ENCODE data around the gene PLXNB2.

DNA sequence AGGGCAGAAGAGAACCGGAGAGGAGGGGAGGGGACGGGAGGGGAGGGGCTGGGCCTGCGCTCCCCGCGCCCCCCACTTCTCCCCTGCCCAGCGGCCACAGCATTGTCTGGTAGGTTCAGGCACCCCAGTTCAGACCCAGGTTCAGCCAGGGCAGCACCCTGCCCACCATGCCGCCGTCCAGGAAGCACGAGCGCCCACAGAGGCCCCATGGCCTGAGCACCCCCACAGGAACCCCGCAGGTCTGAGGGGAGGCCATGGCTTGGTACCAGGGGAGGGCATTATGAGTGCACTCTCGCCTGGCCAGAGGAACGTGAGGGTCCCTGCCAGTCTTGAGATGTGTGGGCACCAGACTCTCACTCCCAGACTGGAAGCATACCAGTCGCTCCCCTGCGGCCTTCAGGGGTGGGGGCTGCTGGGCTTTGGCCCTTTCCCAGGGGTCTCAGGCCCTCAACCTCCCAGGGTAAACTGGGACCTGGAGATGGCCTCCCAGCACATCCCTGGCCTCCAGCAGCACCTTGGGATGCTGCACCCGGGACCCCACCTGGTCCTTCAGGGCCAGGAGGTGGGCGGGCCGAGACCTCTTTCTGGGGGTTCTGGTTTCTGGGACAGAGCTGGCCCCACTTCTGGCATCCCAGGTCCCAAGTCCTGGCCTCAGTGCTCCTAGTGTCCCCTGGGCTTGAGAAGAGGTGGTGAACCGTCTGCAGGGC, 597 bp upstream of the PLXNB2 start:
- no peak for TF ChIP-seq TAF1 (IDR thresholded peaks at IDR 0.05; ENCODE audit: borderline replicate concordance, insufficient read depth, low read length)
- no peak for TF ChIP-seq SIN3A (IDR thresholded peaks at IDR 0.05; ENCODE audit: borderline replicate concordance, insufficient read depth, low read length)
- no peak for TF ChIP-seq POLR2AphosphoS5 (IDR thresholded peaks at IDR 0.05; ENCODE audit: low read depth, low read length)
- TF ChIP-seq, protein P1, sequence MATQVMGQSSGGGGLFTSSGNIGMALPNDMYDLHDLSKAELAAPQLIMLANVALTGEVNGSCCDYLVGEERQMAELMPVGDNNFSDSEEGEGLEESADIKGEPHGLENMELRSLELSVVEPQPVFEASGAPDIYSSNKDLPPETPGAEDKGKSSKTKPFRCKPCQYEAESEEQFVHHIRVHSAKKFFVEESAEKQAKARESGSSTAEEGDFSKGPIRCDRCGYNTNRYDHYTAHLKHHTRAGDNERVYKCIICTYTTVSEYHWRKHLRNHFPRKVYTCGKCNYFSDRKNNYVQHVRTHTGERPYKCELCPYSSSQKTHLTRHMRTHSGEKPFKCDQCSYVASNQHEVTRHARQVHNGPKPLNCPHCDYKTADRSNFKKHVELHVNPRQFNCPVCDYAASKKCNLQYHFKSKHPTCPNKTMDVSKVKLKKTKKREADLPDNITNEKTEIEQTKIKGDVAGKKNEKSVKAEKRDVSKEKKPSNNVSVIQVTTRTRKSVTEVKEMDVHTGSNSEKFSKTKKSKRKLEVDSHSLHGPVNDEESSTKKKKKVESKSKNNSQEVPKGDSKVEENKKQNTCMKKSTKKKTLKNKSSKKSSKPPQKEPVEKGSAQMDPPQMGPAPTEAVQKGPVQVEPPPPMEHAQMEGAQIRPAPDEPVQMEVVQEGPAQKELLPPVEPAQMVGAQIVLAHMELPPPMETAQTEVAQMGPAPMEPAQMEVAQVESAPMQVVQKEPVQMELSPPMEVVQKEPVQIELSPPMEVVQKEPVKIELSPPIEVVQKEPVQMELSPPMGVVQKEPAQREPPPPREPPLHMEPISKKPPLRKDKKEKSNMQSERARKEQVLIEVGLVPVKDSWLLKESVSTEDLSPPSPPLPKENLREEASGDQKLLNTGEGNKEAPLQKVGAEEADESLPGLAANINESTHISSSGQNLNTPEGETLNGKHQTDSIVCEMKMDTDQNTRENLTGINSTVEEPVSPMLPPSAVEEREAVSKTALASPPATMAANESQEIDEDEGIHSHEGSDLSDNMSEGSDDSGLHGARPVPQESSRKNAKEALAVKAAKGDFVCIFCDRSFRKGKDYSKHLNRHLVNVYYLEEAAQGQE (IDR thresholded peaks at IDR 0.05; ENCODE audit: insufficient read depth in 1 of 2, low read depth in 2 of 2, low read length in 2 of 2): no peak
